MM.1S (cell line): Measurements from ENCODE around the gene ZNF581.

ENCODE experiments used
- DNase-seq: peaks from one replicate; pipeline ENCODE4 v3.0.0-alpha.2; 2015
- H2AFZ ChIP-seq: fragments of 300-600 bp; sonication (generic); 2 replicates; pipeline ENCODE4 v1.6.0; 2016; ENCODE audit warnings: antibody characterized with exemption, low read length
- H3F3A ChIP-seq: fragments of 300-600 bp; sonication (generic); 2 replicates; pipeline ENCODE4 v1.6.1; 2016; ENCODE audit warnings: mild to moderate bottlenecking, antibody characterized with exemption, low read length, moderate library complexity, mixed read lengths; ENCODE audit not compliant: insufficient read depth
- H3K27ac ChIP-seq: fragments of 300-600 bp; sonication (generic); 2 replicates; pipeline ENCODE4 v1.5.1; 2016; ENCODE audit warnings: mild to moderate bottlenecking, low read length
- H3K27me3 ChIP-seq: fragments of 300-600 bp; sonication (generic); replicated peaks from 2 replicates; pipeline ENCODE4 v1.6.0; 2016; ENCODE audit warnings: low read length; ENCODE audit not compliant: insufficient read depth
- H3K36me3 ChIP-seq: fragments of 300-600 bp; sonication (generic); replicated peaks from 2 replicates; pipeline ENCODE4 v1.6.1; 2016; ENCODE audit warnings: mild to moderate bottlenecking, low read length, mixed read lengths; ENCODE audit not compliant: insufficient read depth
- H3K4me1 ChIP-seq: fragments of 300-600 bp; sonication (generic); 2 replicates; pipeline ENCODE4 v1.6.1; 2016; ENCODE audit warnings: low read length, mixed read lengths
- H3K4me2 ChIP-seq: fragments of 300-600 bp; sonication (generic); 2 replicates; pipeline ENCODE4 v1.6.0; 2016; ENCODE audit warnings: low read depth, low read length
- H3K4me3 ChIP-seq: fragments of 300-600 bp; sonication (generic); 2 replicates; pipeline ENCODE4 v1.5.1; 2016; ENCODE audit warnings: low read length, mixed read lengths
- H3K79me2 ChIP-seq: fragments of 300-600 bp; sonication (generic); 2 replicates; pipeline ENCODE4 v1.6.1; 2016; ENCODE audit warnings: mixed run types, low read length, mixed read lengths
- H3K9ac ChIP-seq: fragments of 300-600 bp; sonication (generic); 2 replicates; pipeline ENCODE4 v1.6.1; 2016; ENCODE audit warnings: low read length, mixed read lengths
- H3K9me2 ChIP-seq: fragments of 300-600 bp; sonication (generic); replicated peaks from 2 replicates; pipeline ENCODE4 v1.6.1; 2016; ENCODE audit warnings: mild to moderate bottlenecking, low read length, mixed read lengths; ENCODE audit not compliant: insufficient read depth
- H3K9me3 ChIP-seq: fragments of 300-600 bp; sonication (generic); replicated peaks from 2 replicates; pipeline ENCODE4 v1.6.1; 2016; ENCODE audit warnings: mild to moderate bottlenecking, low read length, mixed read lengths; ENCODE audit not compliant: insufficient read depth
- H4K20me1 ChIP-seq: fragments of 300-600 bp; sonication (generic); 2 replicates; pipeline ENCODE4 v1.6.1; 2016; ENCODE audit warnings: mild to moderate bottlenecking, low read length, moderate library complexity, mixed read lengths; ENCODE audit not compliant: insufficient read depth
- CTCF ChIP-seq: fragments of 300-600 bp; sonication (generic); IDR thresholded peaks from 2 replicates; pipeline ENCODE4 v1.5.1; 2016; ENCODE audit warnings: antibody characterized with exemption, low read length, mixed read lengths
- EZH2 ChIP-seq: fragments of 300-600 bp; sonication (generic); optimal IDR thresholded peaks from 2 replicates; pipeline ENCODE3; 2017; ENCODE audit warnings: low read depth, mild to moderate bottlenecking, antibody characterized with exemption, low read length, mixed read lengths
- EZH2phosphoT487 ChIP-seq: fragments of 300-600 bp; sonication (generic); IDR thresholded peaks from 2 replicates; pipeline ENCODE4 v1.6.1; 2018; ENCODE audit warnings: antibody characterized with exemption, low read length

Gene ZNF581

DNA sequence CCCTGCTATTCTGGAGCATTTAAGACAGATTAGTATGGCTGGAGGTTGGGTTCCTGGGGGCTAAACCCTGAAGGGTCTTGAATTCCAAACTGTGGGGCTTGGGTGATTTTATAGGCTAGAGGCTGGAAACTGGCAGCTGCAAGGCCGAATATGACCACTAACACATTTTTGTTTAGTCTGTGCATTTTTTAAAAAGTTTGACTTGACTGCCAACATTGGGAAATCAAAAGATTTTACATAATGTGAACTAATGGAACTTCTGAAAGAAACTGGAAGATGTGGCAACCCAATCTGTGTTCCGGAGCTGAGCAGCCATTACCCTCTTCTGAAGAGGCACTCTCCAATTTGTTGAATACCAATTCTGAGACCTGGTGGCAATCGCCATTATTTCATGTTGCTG lies 24.2 kb upstream of the ZNF581 start:
- Histone ChIP-seq H3K79me2 (no peaks in the 10 kb centered on the region; the same call in 1 of the 2 replicates), H3K9ac (no peak overlapping the region), H3F3A (0 out of 2 replicates have a peak, but pooled peaks cover 9% of the 10 kb centered on the region), H4K20me1 (no peaks in the 10 kb centered on the region), H2AFZ (no peak overlapping the region), H3K27ac (no peak overlapping the region), H3K27me3 (no peaks in the 10 kb centered on the region), H3K9me3 (no peaks in the 10 kb centered on the region), H3K36me3 (no peaks in the 10 kb centered on the region), H3K4me2 (no peak overlapping the region), H3K9me2 (no peaks in the 10 kb centered on the region), H3K4me1 (no peaks in the 10 kb centered on the region), H3K4me3 (no peak overlapping the region)
- TF ChIP-seq CTCF (no peak), EZH2 (no peak), EZH2phosphoT487 (no peak)
- DNase-seq = no peak

DNA sequence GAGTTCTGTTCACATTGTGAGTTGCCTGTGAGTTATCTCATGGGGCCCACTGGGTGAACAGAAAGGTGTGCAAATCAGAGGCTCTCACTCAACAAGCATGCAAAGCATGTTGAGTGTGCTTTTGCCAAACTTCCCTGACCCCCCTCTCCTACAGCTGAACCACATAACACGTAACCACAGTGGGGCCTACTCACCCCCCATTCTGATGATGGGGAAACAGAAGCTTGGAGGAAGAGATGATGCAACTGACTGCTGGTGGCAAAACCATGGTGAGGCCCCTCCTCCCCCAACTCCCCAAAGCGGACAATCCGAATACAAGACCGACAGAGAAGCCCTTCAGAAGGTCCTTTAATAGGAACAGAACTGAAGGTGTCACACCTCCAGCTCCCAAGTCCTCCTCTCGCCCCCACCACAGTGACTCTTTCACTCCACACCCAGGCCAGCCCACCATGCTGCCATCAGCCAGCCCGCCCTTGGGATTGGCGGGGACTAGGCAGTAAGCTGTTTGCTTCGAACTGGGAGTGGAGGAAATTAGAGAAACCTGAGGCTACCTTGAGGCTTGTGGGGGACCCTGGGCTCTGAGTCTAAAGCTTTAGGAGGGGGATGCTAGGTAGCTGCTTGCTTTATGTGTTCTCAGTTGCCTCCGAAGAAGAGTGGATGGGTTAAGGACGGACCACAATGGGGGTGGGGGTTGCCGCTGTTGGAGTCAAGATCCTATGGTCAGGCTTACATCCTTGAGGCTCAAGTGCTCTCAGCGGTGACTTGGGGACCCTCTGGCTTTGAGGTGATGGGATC lies 22.8 kb upstream of the ZNF581 start:
- H3K9me3 ChIP-seq = no peaks in the 10 kb centered on the region
- H4K20me1 ChIP-seq = no peaks in the 10 kb centered on the region
- H3K79me2 ChIP-seq = no peaks in the 10 kb centered on the region; the same call in 1 of the 2 replicates
- TF ChIP-seq EZH2 (no peak), EZH2phosphoT487 (no peak), CTCF (no peak)
- no peak for DNase-seq
- H3F3A ChIP-seq = 0 out of 2 replicates have a peak, but pooled peaks cover 9% of the 10 kb centered on the region
- no peak overlapping the region for H3K4me2 ChIP-seq
- no peak overlapping the region for H3K9ac ChIP-seq
- H3K4me1 ChIP-seq = no peaks in the 10 kb centered on the region
- H2AFZ ChIP-seq = no peak overlapping the region
- no peak overlapping the region for H3K27ac ChIP-seq
- H3K9me2 ChIP-seq = no peaks in the 10 kb centered on the region
- H3K4me3 ChIP-seq = no peak overlapping the region
- H3K36me3 ChIP-seq = no peaks in the 10 kb centered on the region
- H3K27me3 ChIP-seq = no peaks in the 10 kb centered on the region

DNA sequence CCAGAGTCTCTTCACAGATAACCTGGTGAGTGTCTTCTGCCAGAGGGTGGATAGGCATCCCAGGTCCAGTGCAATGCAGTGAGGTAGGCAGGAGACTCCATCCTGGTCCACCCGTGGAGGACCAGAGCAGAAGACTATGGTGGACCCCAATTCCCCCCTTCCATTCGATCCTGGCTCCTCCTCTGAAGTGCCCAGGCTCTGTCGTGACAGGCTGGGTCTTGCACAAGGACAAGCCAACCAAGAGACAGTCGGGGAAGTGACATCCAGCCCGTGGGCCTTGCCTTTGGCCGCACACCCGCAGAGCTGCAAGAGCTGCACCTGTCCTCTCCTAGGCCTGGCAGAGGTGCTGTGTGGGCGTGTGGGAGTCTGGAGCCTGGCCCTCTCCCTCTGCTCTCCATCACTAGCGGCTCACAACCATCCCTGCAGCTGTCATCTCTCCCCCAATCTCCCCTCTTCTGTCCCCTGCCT lies 22.2 kb upstream of the ZNF581 start:
- Histone ChIP-seq H3F3A (0 out of 2 replicates have a peak, but pooled peaks cover 9% of the 10 kb centered on the region), H4K20me1 (no peaks in the 10 kb centered on the region)
- DNase-seq = no peak

More for the DNA sequence above, 22.2 kb upstream of the ZNF581 start:
- Histone ChIP-seq H2AFZ (no peak overlapping the region), H3K36me3 (no peaks in the 10 kb centered on the region), H3K4me3 (no peak overlapping the region), H3K9me2 (no peaks in the 10 kb centered on the region), H3K9me3 (no peaks in the 10 kb centered on the region), H3K4me2 (no peak overlapping the region), H3K79me2 (no peaks in the 10 kb centered on the region; the same call in 1 of the 2 replicates), H3K4me1 (no peaks in the 10 kb centered on the region), H3K9ac (no peak overlapping the region), H3K27me3 (no peaks in the 10 kb centered on the region), H3K27ac (no peak overlapping the region)
- TF ChIP-seq EZH2 (no peak), CTCF (no peak), EZH2phosphoT487 (no peak)
